GM23248 (cell line): ENCODE measurements around the gene MYH11. TPM values are rescaled to one million over a fixed set of nuclear protein-coding genes. Genes with fewer than 3 reads are reported as not detected.
A peak's percentile ranks its signal among the peaks of the same experiment; 100 is the strongest.

Experiments
- DNase-seq: peaks from one replicate; pipeline ENCODE4 v3.0.0-alpha.2; 2015
- H2AFZ ChIP-seq: fragments of 200-600 bp; sonication (generic); 2 replicates; pipeline ENCODE4 v1.6.1; 2016; ENCODE audit warnings: antibody characterized with exemption
- H3F3A ChIP-seq: fragments of 200-600 bp; sonication (generic); 2 replicates; pipeline ENCODE4 v1.6.1; 2016; ENCODE audit warnings: mild to moderate bottlenecking, antibody characterized with exemption, mixed run types; ENCODE audit not compliant: insufficient read depth
- H3K27ac ChIP-seq: fragments of 200-600 bp; sonication (generic); 2 replicates; pipeline ENCODE4 v1.5.1; 2016; ENCODE audit warnings: mild to moderate bottlenecking
- H3K27me3 ChIP-seq: fragments of 200-600 bp; sonication (generic); replicated peaks from 2 replicates; pipeline ENCODE4 v1.6.1; 2016; ENCODE audit warnings: mild to moderate bottlenecking; ENCODE audit not compliant: insufficient read depth
- H3K36me3 ChIP-seq: fragments of 200-600 bp; sonication (generic); 2 replicates; pipeline ENCODE4 v1.6.1; 2016; ENCODE audit warnings: low read depth, mild to moderate bottlenecking
- H3K4me1 ChIP-seq: fragments of 200-600 bp; sonication (generic); 2 replicates; pipeline ENCODE4 v1.6.1; 2016; ENCODE audit warnings: mild to moderate bottlenecking; ENCODE audit not compliant: insufficient read depth
- H3K4me2 ChIP-seq: fragments of 200-600 bp; sonication (generic); one replicate; pipeline ENCODE4 v1.6.1; 2016; ENCODE audit warnings: mild to moderate bottlenecking; ENCODE audit not compliant: unreplicated experiment
- H3K4me3 ChIP-seq: fragments of 200-600 bp; sonication (generic); 2 replicates; pipeline ENCODE4 v1.5.1; 2016; ENCODE audit warnings: mild to moderate bottlenecking
- H3K79me2 ChIP-seq: fragments of 200-600 bp; sonication (generic); 2 replicates; pipeline ENCODE4 v1.6.1; 2016; ENCODE audit warnings: mild to moderate bottlenecking; ENCODE audit not compliant: insufficient read depth
- H3K9ac ChIP-seq: fragments of 200-600 bp; sonication (generic); 2 replicates; pipeline ENCODE4 v1.6.1; 2016; ENCODE audit warnings: mild to moderate bottlenecking
- H3K9me2 ChIP-seq: fragments of 200-600 bp; sonication (generic); 2 replicates; pipeline ENCODE4 v1.6.1; 2016; ENCODE audit warnings: mixed run types, mild to moderate bottlenecking, moderate library complexity; ENCODE audit not compliant: insufficient read depth
- H3K9me3 ChIP-seq: fragments of 200-600 bp; sonication (generic); one replicate; pipeline ENCODE4 v1.6.1; 2017; ENCODE audit warnings: low read depth
- H4K20me1 ChIP-seq: fragments of 200-600 bp; sonication (generic); 2 replicates; pipeline ENCODE4 v1.6.0; 2016; ENCODE audit not compliant: insufficient read depth
- EZH2 ChIP-seq: fragments of 200-600 bp; sonication (generic); IDR thresholded peaks from 2 replicates; pipeline ENCODE4 v1.6.1; 2018; ENCODE audit warnings: antibody characterized with exemption, mild to moderate bottlenecking; ENCODE audit not compliant: insufficient read depth, poor library complexity, severe bottlenecking
- EZH2phosphoT487 ChIP-seq: fragments of 200-600 bp; sonication (generic); IDR thresholded peaks from 2 replicates; pipeline ENCODE4 v1.6.1; 2018; ENCODE audit warnings: antibody characterized with exemption, moderate library complexity, mild to moderate bottlenecking, low read depth; ENCODE audit not compliant: insufficient read depth
- WGBS, 2 experiments: methylation state at CpG; one replicate each; pipeline ENCODE4 v1.1.6; 2015 to 2017; ENCODE audit warnings: low lambda C conversion rate in 2 of 2, low coverage in 1 of 2; ENCODE audit errors: missing lambda C conversion rate in 2 of 2; 5-methylcytosine and 5-hydroxymethylcytosine counted together
- in situ Hi-C: fragments of 300-500 bp; cut with MboI; formaldehyde crosslinking; loops from 2 replicates; pipeline ENCODE4 v1.15.0; 2020
- polyA plus RNA-seq: library from polyadenylated mRNA; unstranded; fragments of >200 nt; fragmentation: Nextera tagmentation; extraction: Ambion mirVana; gene quantifications from 2 replicates; pipeline ENCODE4 v1.2.1, GENCODE V29; 2016
- total RNA-seq: library from RNA; depleted of rRNA; stranded (reverse); fragments of >200 nt; shearing (Covaris generic); gene quantifications from 2 replicates; pipeline ENCODE4 v1.2.3, GENCODE V29; 2014

MYH11 gene
- total and polyA plus RNA-seq, 2 experiments from 2014 or later, result 0.79 TPM; not detected in 1

DNA sequence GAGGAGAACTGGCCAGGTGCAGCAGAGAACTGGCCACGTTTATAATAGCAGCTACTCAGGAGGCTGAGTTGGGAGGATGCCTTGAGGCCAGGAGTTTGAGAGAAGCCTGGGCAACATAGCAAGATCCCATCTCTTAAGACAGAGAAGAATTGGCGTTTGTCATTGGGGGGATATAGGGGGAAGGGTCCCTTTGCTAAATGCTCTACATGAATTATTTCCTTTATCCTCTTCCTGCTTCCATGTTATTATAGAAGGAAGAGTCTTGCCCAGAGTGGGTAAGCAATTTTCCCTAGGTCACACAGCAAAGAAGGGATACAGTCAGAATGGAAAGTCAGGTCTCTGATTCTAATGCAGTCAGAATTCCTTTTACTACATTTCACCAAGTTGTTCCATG lies 68.0 kb downstream of the MYH11 start:
- Histone ChIP-seq H3F3A (no peaks in the 10 kb centered on the region), H3K4me3 (no peak overlapping the region), H3K4me2 (no peak overlapping the region), H3K27me3 (no peaks in the 10 kb centered on the region), H3K9me3 (no peaks in the 10 kb centered on the region), H3K9me2 (no peaks in the 10 kb centered on the region), H2AFZ (no peak overlapping the region), H3K4me1 (no peaks in the 10 kb centered on the region), H3K9ac (no peak overlapping the region), H3K36me3 (no peaks in the 10 kb centered on the region), H3K27ac (no peak overlapping the region), H4K20me1 (no peaks in the 10 kb centered on the region), H3K79me2 (no peaks in the 10 kb centered on the region)
- peak; percentile 13 for DNase-seq
- TF ChIP-seq EZH2 (no peak), EZH2phosphoT487 (no peak)
- in situ Hi-C loops, result no loop called here
- WGBS, 2 experiments, result 50 to 65% methylated on average over 2 of the region's 2 CpGs

- H3K4me3 ChIP-seq, result no peak overlapping the region
- no peaks in the 10 kb centered on the region for H3K9me3 ChIP-seq
- no peak overlapping the region for H2AFZ ChIP-seq
- no peaks in the 10 kb centered on the region for H3K79me2 ChIP-seq
- in situ Hi-C loops, result no loop called here
- TF ChIP-seq EZH2phosphoT487, result no peak
- no peak for TF ChIP-seq EZH2
- no peak overlapping the region for H3K27ac ChIP-seq
- no peak for DNase-seq
- 77 to 80% methylated on average over 11 of the region's 11 CpGs for WGBS, 2 experiments
- no peak overlapping the region for H3K9ac ChIP-seq
- no peaks in the 10 kb centered on the region for H3K4me1 ChIP-seq
- no peaks in the 10 kb centered on the region for H4K20me1 ChIP-seq
- H3K4me2 ChIP-seq, result no peak overlapping the region
- H3F3A ChIP-seq, result no peaks in the 10 kb centered on the region
- H3K36me3 ChIP-seq, result no peaks in the 10 kb centered on the region
- peaks cover 2% of the 10 kb centered on the region; the same call in 1 of the 2 replicates for H3K27me3 ChIP-seq
- H3K9me2 ChIP-seq, result no peaks in the 10 kb centered on the region
Measured at GRCh38 chr16:15786501-15786900, 70.3 kb downstream of the MYH11 start.

DNA sequence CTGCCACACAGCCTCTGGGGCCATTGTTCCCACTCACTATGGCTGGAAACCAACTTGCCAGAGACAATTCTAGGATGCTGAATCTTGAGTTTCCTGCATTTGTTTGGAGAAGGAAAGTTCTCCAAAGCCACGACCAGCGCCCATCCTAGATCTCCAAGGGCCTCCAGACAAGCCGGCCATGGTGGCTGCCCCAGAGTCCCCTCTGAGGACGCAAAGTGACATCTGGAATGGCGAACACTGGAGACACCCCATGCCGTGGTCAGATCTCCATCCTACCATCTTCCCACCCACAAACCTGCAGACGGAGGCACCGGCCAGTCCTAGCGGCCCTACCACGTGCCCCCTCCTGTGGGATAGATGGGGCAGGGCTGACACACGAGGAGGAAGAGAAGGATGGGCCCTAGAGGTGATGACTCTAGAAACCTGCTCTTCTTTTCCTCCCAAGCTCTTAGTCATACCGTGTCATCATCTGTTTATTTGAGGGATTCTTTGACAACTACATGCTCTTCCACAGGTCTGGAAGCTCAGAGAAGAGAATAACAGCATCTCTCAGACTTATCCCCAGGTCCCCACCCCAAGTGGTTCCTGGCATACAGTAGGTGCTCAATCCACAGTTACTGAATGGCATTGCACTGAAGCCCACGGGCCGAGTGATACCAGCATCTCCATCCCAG lies 71.3 kb downstream of the MYH11 start:
- H3K9me2 ChIP-seq, result no peaks in the 10 kb centered on the region
- in situ Hi-C loops, result no loop called here
- TF ChIP-seq EZH2, result no peak
- TF ChIP-seq EZH2phosphoT487, result no peak
- no peak overlapping the region for H3K4me3 ChIP-seq
- no peaks in the 10 kb centered on the region for H3K36me3 ChIP-seq
- no peaks in the 10 kb centered on the region for H3K9me3 ChIP-seq
- WGBS, 2 experiments, result 75 to 76% methylated on average over 13 to 14 of the region's 14 CpGs
- no peaks in the 10 kb centered on the region for H3K79me2 ChIP-seq
- H2AFZ ChIP-seq, result no peak overlapping the region
- no peak overlapping the region for H3K9ac ChIP-seq
- H3K4me1 ChIP-seq, result no peaks in the 10 kb centered on the region
- no peak overlapping the region for H3K4me2 ChIP-seq
- H3K27ac ChIP-seq, result no peak overlapping the region
- H4K20me1 ChIP-seq, result no peaks in the 10 kb centered on the region
- no peaks in the 10 kb centered on the region for H3F3A ChIP-seq
- peak; percentile 13 for DNase-seq
- peaks cover 2% of the 10 kb centered on the region; the same call in 1 of the 2 replicates for H3K27me3 ChIP-seq

- WGBS, 2 experiments, result 91 to 93% methylated on average over 10 of the region's 10 CpGs
Measured at GRCh38 chr16:15783985-15784384, 72.8 kb downstream of the MYH11 start.

More at GRCh38 chr16:15783985-15784384, 72.8 kb downstream of the MYH11 start:
- no peak overlapping the region for H3K4me3 ChIP-seq
- no peak for DNase-seq
- TF ChIP-seq EZH2 (no peak), EZH2phosphoT487 (no peak)
- no peaks in the 10 kb centered on the region for H3K9me3 ChIP-seq
- no peak overlapping the region for H3K27ac ChIP-seq
- H4K20me1 ChIP-seq, result no peaks in the 10 kb centered on the region
- peaks cover 2% of the 10 kb centered on the region; the same call in 1 of the 2 replicates for H3K27me3 ChIP-seq
- no peaks in the 10 kb centered on the region for H3K36me3 ChIP-seq
- H3K79me2 ChIP-seq, result no peaks in the 10 kb centered on the region
- H3K9ac ChIP-seq, result no peak overlapping the region
- no peaks in the 10 kb centered on the region for H3K9me2 ChIP-seq
- no peaks in the 10 kb centered on the region for H3F3A ChIP-seq
- H2AFZ ChIP-seq, result no peak overlapping the region
- no peak overlapping the region for H3K4me2 ChIP-seq
- no peaks in the 10 kb centered on the region for H3K4me1 ChIP-seq
- in situ Hi-C loops, result no loop called here
